ENCODE measurements around the gene CRK. TPM values are rescaled to one million over a fixed set of nuclear protein-coding genes. Genes with fewer than 3 reads are reported as not detected.

CRK gene
- total and polyA plus RNA-seq, 2 of the 4 experiments (the other 2 are of a cell fraction): 57.6 to 100 TPM

DNA sequence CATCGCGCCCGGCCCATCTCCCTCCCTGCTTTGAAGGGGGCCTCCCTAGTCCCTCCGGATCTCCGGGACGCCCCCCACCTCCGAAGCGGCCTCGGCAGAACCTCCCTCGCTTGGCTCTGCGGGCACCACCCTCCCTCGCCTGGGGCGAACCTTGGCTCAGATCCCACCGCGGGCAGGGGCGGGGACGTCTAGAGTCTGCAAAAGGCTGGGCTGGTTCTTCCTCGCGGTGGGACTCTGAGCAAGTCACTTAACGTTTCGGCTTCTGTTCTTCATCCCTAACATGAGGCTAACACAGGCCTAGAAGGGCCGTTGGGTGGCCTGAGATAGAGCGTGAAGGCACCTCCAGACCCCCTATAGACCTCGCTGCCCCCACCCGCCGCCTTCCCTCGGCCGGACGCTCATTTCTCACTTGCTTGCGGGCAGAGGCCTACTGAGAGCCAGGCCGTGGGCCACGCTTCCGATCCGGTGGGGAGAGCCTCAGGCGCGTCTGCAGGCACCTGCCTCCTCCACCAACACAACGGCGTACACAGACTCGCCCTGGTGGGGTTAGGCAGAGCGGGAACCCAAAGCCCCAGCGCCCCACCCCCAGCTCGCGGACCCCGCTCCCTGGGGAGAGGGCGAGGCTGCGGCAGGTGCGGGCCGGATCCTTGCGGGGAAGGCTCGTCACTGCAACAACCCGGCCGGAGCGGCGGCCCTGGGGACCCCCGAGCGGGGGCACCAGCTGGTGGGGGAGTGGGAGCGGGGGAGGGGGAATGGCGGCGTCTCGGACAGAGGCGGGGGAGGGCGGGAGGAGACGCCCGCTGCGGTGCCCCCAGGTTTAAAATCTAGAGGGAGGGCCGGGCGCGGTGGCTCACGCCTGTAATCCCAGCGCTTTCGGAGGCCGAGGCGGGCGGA is 31.0 kb upstream of the CRK start:
- 40% methylated on average over 27 of the region's 74 CpGs; no CpG with 5 or more reads in 1 of the 2 experiments for WGBS, 2 experiments (ENCODE audit: extremely low coverage in 2 of 2, insufficient read length in 1 of 2)
- TF ChIP-seq CHD1 (IDR thresholded peaks at IDR 0.05; ENCODE audit: low read depth, low read length) (no peak), MAZ (IDR thresholded peaks at IDR 0.05; ENCODE audit: borderline replicate concordance, low read depth, low read length) (no peak), USF2 (IDR thresholded peaks at IDR 0.05; ENCODE audit: low read depth, low read length) (no peak), NFE2L2 (IDR thresholded peaks at IDR 0.05; ENCODE audit: low read depth, low read length) (no peak), MAFK (IDR thresholded peaks at IDR 0.05; ENCODE audit: low read depth, low read length) (no peak), POLR2A (IDR thresholded peaks at IDR 0.05; ENCODE audit: low read depth, low read length) (no peak), CTCF (conservative IDR thresholded peaks at IDR 0.05; ENCODE audit: low read depth, low read length) (no peak), RFX5 (IDR thresholded peaks at IDR 0.05; ENCODE audit: low read depth, low read length) (no peak), CEBPB (IDR thresholded peaks at IDR 0.05; ENCODE audit: low read depth, low read length) (no peak), RCOR1 (IDR thresholded peaks at IDR 0.05; ENCODE audit: insufficient replicate concordance, low read length) (no peak), SMC3 (IDR thresholded peaks at IDR 0.05; ENCODE audit: low read depth, low read length) (no peak)
- TF ChIP-seq, protein P1, sequence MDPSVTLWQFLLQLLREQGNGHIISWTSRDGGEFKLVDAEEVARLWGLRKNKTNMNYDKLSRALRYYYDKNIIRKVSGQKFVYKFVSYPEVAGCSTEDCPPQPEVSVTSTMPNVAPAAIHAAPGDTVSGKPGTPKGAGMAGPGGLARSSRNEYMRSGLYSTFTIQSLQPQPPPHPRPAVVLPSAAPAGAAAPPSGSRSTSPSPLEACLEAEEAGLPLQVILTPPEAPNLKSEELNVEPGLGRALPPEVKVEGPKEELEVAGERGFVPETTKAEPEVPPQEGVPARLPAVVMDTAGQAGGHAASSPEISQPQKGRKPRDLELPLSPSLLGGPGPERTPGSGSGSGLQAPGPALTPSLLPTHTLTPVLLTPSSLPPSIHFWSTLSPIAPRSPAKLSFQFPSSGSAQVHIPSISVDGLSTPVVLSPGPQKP (IDR thresholded peaks at IDR 0.05; ENCODE audit: borderline replicate concordance, low read depth, low read length): no peak
- CTCF ChIA-PET: interaction anchor here (0.9 kb wide), 1 partner anchor 28 kb away, joined by 3 read pairs; no protein-coding TSS in a partner anchor
- H3K79me1 ChIP-seq (ENCODE audit: low read depth in 1 of 2, low read length in 2 of 2): peaks cover 25 to 70% of the 10 kb centered on the region in 2 experiments
- peak overlapping the region; percentile 89 for H3K4ac ChIP-seq (ENCODE audit: low read depth, low read length)
- H3K14ac ChIP-seq (replicated peaks; ENCODE audit: low read depth, low read length): peak overlapping the region; percentile 53; the same call in 1 of the 2 replicates
- H4K8ac ChIP-seq (ENCODE audit: low read depth in 2 of 2, low read length in 2 of 2): peak overlapping the region; percentile 92 to 95; a peak in 3 of 4 replicates
- no peak overlapping the region for H3K56ac ChIP-seq (ENCODE audit: extremely low read depth, insufficient read depth, low read length)
- H3K9ac ChIP-seq (ENCODE audit: low read depth, low read length): no peak overlapping the region
- H4K20me1 ChIP-seq (ENCODE audit: insufficient read depth, low read length): peaks cover 16% of the 10 kb centered on the region
- in situ Hi-C loops (cut with MboI; ENCODE audit: low sequenced_read_pairs): no loop called here
- H3K4me1 ChIP-seq (ENCODE audit: control insufficient read depth, insufficient read depth, low read length): peaks cover 26% of the 10 kb centered on the region
- no peak for ATAC-seq (ENCODE audit: low read depth)
- POLR2A ChIA-PET (ENCODE audit: unreplicated experiment): interaction anchor here (0.7 kb wide), 1 partner anchor 568 kb away, joined by 3 read pairs; the partner anchor contains the start of gene HIC1
- H3K36me3 ChIP-seq (ENCODE audit: control insufficient read depth, insufficient read depth, low read length): peaks cover 16% of the 10 kb centered on the region
- no TSS peak for BruUV-seq (replicated peaks)
- peak overlapping the region; percentile 23; the same call in 1 of the 2 replicates for H3K23ac ChIP-seq (ENCODE audit: low read depth, low read length)
- no peak overlapping the region for H3K4me2 ChIP-seq (ENCODE audit: low read depth, low read length)
- H3K9me3 ChIP-seq (ENCODE audit: control insufficient read depth, insufficient read depth, low read length): no peaks in the 10 kb centered on the region
- H4K5ac ChIP-seq (ENCODE audit: low read depth, low read length): 0 out of 2 replicates have a peak overlapping the region, but pooled peaks have one; percentile 26
- H2AK9ac ChIP-seq (replicated peaks; ENCODE audit: low read depth, low read length, poor library complexity): peak overlapping the region; percentile 95
- H2BK120ac ChIP-seq (ENCODE audit: low read depth, low read length): peak overlapping the region; percentile 58
- intact Hi-C loops (cut with micrococcal nuclease): no loop called here
- no peak overlapping the region; the same call in 2 of the 3 replicates for H2BK15ac ChIP-seq (ENCODE audit: low read depth, low read length)
- H3K18ac ChIP-seq (ENCODE audit: low read depth, low read length): no peak overlapping the region; the same call in 1 of the 2 replicates
- no peak overlapping the region for H2BK20ac ChIP-seq (ENCODE audit: low read depth, low read length)
- H4K91ac ChIP-seq (ENCODE audit: insufficient read depth, low read depth, low read length): peak overlapping the region; percentile 61; the same call in 1 of the 2 replicates
- DNase-seq: no peak
- peak overlapping the region; percentile 48 for H2AK5ac ChIP-seq (ENCODE audit: low read depth, low read length)
- peaks cover 15% of the 10 kb centered on the region for H3K9me1 ChIP-seq (ENCODE audit: insufficient read depth, low read length)
- dilution Hi-C loops (cut with HindIII; ENCODE audit: low sequenced_read_pairs, unreplicated experiment): no loop called here
- H2AFZ ChIP-seq (replicated peaks; ENCODE audit: low read length, poor library complexity): peak overlapping the region; percentile 51
- no peak overlapping the region for H3K4me3 ChIP-seq (ENCODE audit: insufficient read depth, low read depth, low read length)
- H2BK5ac ChIP-seq (ENCODE audit: low read depth, low read length, poor library complexity, severe bottlenecking): peak overlapping the region; percentile 82
- no peaks in the 10 kb centered on the region for H3K27me3 ChIP-seq (ENCODE audit: control insufficient read depth, insufficient read depth, low read length)
- peak overlapping the region; percentile 84 for H3K27ac ChIP-seq (ENCODE audit: insufficient read depth, low read length)
